Prostate gland (tissue), 2 donors: ENCODE results near the gene MEX3D.

Experiments
- CTCF ChIP-seq, 4 experiments: fragments of 200-600 bp in 2 of 4; fragments of 450-650 bp in 2 of 4; sonication (generic) in 2 of 4; IDR thresholded peaks; 1 replicate in 3 of 4; 2 replicates in 1 of 4; pipeline ENCODE4 v1.5.1; 2016 to 2019; ENCODE audit warnings: antibody characterized with exemption in 4 of 4, mild to moderate bottlenecking in 2 of 4, moderate library complexity in 2 of 4
- POLR2A ChIP-seq: fragments of 450-650 bp; IDR thresholded peaks from one replicate; pipeline ENCODE4 v1.6.1; 2016; ENCODE audit warnings: antibody characterized with exemption, mild to moderate bottlenecking

- TF ChIP-seq CTCF (IDR thresholded peaks at IDR 0.05) (no peak), POLR2A (no peak)
These were observed 39.3 kb downstream of the MEX3D start for GRCh38 chr19:1528596-1529429.
